ENCODE measurements around the gene TTC28.
"Not testable (repeated sequence)": the region's sequence is repeated elsewhere in the genome, so short reads cannot be mapped to it uniquely, and the experiment has no call there.

TTC28 gene

DNA sequence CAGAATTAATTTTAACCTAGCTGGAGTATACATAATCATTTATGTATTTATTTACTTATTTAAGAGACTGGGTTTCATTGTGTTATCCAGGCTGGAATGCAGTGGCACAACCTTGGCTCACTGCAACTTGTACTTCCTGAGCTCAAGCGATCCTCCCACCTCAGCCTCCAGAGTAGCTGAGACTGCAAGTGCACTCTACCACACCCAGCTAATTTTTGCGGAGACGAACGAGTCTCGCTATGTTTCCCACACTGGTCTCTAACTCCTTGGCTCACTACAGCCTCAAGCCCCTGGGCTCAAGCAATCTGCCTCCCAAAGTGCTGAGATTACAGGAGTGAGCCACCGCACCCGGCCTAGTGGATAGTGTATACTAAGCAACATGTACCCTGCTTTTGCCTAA, 1.5 kb downstream of the TTC28 start:
- not testable (repeated sequence) for DNase-seq (ENCODE audit: low read depth, low spot score)

DNA sequence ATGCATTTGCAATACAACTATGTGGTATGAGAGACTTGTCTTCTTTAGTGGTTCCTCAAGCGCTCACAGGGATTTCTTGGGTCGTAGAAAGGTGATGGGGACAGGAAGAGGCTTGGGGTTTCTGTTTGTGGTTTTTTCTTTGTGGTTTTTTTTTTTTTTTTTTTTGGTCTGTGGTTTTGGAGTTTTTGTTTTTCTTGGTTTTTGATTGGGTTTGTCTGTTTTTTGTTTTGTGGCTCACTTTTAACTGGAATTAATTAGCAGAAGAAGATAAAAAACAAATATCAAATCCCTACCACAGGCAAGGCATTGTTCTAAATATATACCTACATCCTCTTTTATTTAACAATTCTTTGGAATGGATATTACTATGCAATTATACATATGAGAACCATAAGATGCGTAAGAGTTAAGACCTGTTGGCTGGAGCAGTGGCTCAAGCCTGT, 5.5 kb downstream of the TTC28 start:
- DNase-seq (ENCODE audit: low read depth, low spot score): peak; percentile 32

DNA sequence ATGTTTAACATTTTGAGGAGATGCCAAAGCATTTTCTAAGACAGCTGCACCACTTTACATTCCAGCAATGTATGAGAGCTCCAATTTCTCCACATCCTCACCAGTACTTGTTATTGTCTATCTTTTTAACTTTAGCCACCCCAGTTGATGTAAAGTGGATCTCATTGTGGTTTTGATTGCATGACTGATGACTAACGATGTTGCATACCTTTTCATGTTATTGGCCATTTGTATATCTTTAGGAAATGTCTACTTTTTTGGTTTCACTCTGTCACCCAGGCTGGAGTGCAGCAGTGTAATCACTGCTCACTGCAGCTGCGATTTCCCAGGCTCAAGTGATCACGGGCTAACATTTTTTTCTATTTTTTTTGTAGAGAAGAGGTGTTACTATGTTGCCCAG, 8.9 kb downstream of the TTC28 start:
- no peak for DNase-seq (ENCODE audit: low read depth, low spot score)

DNA sequence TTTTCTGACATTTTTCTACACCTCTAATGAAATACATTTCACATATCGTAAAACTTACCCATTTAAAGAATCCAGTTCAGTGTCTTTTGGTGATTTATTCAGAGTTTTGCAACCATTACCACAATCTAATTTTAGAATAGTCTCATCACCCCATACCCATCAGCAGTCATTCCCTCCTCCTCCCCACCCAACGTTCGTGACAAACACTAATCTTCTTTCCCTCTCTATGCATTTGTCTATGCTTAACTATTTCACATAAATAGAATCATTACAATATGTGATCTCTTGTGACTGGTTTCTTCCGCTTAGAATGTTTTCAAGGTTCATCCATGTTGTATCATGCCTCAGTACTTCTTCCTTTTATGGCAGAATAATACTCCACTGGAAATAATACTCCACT, 9.5 kb downstream of the TTC28 start:
- no peak for DNase-seq (ENCODE audit: low read depth, low spot score)

DNA sequence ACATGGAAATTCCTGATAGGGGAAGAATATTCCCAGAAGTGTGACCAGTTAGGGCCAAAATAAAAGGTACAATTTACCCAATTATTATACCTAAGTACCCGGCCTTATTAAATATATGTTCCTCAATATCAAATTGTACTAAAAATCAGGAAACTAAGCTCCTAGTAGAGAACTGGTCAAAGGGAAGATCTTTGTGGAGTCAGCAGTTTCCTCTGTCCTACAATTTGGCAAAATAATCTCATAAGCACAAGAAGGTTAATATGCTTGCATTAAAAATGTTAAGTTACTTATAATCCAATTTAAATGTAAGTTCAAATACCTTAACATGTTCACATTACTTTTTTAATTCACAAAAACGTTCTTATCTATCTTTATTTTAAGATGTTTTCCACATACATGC, 10.3 kb downstream of the TTC28 start:
- no peak for DNase-seq (ENCODE audit: low read depth, low spot score)

DNA sequence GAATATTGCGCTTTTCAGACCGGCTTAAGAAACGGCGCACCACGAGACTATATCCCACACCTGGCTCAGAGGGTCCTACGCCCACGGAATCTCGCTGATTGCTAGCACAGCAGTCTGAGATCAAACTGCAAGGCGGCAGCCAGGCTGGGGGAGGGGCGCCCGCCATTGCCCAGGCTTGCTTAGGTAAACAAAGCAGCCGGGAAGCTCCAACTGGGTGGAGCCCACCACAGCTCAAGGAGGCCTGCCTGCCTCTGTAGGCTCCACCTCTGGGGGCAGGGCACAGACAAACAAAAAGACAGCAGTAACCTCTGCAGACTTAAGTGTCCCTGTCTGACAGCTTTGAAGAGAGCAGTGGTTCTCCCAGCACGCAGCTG, 16.1 kb downstream of the TTC28 start:
- DNase-seq (ENCODE audit: low read depth, low spot score): not testable (repeated sequence)

DNA sequence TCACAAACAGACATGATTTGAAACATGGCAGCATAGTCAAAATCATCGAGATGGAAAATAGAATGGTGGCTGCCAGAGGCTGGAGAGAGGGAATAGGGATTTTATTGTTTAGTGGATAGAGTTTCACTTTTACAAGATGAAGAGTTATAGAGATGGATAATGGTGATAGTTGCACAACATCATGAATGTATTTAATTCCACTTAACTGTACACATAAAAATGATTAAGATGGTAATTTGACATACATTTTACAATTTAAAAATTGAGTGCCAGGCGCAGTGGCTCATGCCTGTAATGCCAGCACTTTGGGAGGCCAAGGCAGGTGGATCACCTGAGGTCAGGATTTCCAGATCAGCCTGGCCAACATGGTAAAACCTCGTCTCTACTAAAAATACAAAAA, 21.2 kb downstream of the TTC28 start:
- no peak for DNase-seq (ENCODE audit: low read depth, low spot score)

DNA sequence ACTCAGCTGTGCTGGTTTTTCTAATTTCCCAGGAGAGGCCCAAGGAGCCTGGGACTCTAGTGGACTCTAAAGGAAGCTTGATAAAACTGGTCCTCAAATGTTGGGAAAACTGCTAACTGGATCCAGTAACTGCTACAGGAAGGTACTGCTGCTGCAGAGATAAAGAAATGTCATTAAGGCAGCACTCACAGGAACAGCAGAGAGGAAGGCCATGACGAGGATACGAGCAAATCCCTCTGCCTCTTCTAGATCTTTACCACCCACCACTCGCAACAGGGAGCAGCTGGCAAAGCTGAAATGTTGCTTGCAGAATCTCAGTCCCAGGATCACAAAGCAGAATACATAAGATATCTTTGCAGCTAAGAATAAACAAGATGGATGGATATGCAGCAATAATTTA, 23.5 kb downstream of the TTC28 start:
- no peak for DNase-seq (ENCODE audit: low read depth, low spot score)

DNA sequence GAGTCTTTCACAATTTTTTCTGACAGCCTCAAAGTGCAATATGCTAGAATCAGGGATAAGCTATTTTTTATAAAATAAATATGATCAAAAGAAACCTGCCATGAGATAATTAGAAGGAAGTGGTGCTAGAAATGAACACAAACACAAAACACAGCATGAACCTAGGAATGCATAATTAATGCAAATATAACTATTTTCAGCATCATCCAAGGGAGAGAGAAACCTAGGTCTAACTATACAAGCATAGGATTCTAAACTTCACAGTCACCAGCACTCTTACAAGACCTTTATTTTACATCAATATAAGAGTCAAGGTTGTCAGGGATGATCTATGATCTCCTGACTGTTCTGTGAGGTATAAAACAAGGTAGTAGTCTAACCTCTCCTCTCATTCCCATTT, 29.2 kb downstream of the TTC28 start:
- DNase-seq (ENCODE audit: low read depth, low spot score): no peak

DNA sequence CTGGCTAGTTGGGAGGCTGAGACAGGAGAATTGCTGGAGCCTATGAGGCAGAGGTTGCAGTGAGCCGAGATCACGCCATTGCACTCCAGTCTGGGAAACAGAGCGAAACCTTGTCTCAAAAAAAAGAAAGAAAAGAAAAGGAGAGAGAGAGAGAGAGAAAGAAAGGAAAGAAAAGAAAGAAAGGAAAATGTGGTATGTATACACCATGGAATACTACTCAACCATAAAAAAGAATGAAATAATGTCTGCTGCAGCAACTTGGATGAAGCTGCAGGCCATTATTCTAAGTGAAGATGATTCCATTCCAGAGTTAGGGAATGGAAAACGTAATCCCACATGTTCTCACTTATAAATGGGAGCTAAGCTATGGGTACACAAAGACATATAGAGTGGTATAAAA, 30.8 kb downstream of the TTC28 start:
- DNase-seq (ENCODE audit: low read depth, low spot score): no peak

DNA sequence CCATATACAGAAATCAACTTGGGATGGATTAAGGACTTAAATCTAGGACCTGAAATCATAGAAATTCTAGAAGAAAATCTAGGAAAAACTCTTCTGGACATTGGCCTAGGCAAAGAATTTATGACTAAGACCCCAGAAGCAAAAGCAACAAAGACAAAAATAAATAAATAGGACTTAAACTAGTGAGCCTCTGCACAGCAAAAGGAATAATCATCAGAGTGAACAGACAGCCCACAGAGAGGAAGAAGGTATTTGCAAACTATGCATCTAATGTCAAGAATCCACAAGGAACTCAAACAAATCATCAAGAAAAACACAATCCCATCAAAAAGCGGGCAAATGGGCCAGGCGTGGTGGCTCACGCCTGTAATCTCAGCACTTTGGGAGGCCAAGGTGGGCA, 32.4 kb downstream of the TTC28 start:
- DNase-seq (ENCODE audit: low read depth, low spot score): no peak

DNA sequence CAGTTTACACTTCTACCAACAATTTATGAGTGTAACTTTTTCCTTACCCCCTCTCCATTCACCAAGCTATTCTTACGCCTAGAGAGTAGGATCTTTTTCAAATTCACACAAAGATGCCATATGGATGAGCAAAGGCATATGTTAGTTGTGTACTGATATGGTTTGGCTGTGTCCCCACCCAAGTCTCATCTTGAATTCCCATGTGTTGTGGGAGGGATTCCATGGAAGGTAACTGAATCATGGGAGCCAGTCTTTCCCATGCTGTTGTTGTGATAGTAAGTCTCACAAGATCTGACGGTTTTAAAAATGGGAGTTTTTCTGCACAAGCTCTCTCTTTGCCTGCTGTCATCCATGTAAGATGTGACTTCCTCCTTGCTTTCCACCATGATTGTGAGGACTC, 40.3 kb downstream of the TTC28 start:
- DNase-seq (ENCODE audit: low read depth, low spot score): no peak

DNA sequence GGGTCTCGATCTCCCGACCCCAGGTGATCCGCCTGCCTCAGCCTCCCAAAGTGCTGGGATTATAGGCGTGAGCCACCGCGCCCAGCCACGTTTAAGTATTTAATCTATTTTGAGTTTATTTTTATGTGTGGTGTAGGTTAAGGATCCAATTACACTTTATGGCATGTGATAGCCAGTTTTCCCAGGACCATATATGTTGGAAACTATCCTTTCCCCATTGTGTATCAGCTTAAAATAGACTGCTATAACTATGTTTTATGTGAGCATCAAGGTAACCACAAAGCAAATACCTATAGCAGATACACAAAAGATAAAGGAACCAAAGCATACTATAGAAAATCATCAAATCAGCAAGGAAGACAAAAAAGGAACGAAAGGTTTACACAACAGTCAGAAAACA, 42.4 kb downstream of the TTC28 start:
- DNase-seq (ENCODE audit: low read depth, low spot score): no peak

DNA sequence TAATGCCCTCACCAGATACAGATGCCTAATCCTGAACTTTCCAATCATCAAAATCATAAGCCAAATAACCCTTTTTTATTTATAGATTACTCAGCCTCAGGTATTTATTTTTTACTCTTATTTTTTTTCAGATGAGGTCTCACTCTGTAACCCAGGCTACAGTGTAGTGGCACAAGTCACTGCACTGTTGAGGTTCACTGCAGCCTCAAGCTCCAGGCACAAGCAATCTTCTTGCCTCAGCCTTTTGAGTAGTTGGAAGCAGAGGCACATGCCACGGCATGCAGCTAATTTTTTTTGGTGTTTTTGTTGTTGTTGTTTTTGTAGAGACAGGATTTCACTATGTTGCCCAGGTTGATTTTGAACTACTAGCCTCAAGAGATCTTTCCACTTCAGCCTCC, 49.5 kb downstream of the TTC28 start:
- DNase-seq (ENCODE audit: low read depth, low spot score): no peak

DNA sequence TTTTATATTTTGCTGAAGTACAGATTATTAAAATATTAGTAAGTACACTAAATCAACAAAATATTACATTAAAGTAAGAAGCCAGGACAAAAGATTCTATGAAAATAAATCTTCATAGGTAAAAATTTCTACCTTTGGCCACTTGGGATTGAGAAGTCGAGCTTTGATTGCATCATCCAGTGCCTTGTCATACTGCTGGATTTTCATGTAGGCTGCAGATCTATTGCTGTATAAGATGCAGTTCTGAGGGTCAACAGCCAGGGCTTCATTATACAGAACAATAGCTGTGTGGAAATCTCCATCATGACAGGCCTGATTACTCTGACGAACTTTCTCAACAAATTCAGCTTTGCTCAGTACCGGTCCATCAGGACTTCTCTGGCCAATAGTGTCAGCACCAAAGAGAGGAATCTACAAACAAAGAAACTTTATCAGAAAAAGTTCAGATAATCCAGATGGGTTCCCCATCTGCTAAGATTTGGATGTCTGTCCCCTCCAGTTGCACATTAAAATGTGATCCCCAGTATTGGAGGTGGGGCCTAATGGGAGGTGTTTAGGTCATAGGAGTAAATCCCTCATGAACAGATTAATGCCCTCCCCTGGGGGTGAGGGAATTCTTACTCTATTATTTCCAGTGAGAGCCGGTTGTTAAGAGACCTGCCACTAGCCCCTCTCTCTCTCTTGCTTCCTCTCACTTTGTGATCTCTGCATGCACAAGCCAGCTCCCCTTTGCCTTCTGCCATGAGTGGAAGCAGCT, 50.0 kb downstream of the TTC28 start:
- DNase-seq (ENCODE audit: low read depth, low spot score): no peak

DNA sequence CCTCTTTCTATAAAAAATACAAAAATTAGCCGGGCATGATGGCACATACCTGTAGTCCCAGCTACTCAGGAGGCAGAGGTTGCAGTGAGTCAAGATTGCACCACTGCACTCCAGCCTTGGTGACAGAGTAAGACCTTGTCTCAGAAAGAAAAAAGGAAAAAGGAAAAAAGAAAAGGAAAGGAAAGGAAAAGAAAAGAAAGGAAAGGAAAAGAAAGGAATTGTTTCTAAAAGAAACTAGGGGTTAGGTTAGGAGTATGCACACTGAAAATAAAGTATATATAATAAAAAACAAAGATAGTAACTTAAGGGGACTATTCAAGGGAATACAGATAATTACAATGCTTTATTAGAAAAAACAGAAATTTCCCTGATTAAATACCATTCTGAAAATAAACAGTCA, 50.9 kb downstream of the TTC28 start:
- DNase-seq (ENCODE audit: low read depth, low spot score): no peak

DNA sequence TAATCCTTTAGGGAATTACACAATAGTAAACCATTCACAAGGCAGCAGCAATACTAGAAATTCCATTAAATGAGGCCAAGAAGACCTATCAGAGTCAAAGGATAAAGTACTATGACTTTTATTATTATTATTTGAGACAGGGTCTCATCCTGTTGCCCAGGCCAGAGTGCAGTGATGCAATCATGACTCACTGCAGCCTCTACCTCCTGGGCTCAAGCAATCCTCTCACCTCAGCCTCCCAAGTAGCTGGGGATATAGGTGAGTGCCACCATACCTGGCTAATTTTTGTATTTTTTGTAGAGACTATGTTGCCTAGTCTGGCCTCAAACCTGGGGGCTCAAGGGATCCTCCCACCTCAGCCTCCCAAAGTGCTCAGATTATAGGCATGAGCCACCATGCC, 51.8 kb downstream of the TTC28 start:
- DNase-seq (ENCODE audit: low read depth, low spot score): no peak

DNA sequence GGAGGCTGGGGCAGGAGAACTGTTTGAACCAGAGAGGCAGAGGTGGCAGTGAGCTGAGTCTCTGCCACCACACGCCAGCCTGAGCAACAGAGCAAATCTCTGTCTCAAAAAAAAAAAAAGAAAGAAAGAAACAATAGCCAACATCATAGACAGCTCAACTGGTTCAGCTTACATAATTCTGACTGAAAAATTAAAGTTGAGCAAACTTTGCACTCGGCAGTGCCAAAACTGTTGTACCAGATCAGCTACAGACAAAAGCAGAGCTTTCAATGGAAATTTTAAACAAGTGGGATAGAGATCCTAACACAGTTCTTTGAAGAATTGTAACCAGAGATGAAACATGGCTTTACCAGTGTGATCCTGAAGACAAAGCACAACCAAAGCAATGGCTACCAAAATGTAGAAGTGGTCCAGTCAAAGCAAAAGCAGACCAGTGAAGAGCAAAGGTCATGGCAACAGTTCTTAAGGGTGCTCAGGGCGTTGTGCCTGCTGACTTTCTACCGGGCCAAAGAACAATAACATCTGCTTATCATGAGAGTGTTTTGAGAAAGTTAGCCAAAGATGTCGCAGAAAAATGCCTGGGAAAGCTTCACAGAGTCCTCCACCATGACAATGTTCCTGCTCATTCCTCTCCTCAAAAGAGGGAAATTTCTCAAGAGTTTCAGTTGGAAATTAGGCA, 59.3 kb downstream of the TTC28 start:
- DNase-seq (ENCODE audit: low read depth, low spot score): no peak

DNA sequence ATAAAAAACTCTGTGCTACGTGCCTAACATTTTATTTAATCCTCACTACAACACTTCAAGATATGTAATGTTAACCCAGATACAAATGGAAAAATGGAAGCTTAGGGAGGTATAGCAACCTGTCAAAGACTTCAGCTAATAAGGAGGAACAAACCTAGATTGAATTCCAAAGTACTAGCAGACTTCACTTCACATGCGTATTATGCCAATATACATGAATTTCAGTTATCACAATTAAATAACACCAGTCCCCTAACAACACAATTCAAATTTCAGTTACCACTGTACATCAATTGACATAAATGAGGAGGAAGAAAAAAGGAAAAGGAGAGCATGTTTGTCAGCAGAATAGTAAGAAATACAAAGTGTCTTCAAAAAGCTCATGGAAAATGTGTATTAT, 60.4 kb downstream of the TTC28 start:
- DNase-seq (ENCODE audit: low read depth, low spot score): no peak

DNA sequence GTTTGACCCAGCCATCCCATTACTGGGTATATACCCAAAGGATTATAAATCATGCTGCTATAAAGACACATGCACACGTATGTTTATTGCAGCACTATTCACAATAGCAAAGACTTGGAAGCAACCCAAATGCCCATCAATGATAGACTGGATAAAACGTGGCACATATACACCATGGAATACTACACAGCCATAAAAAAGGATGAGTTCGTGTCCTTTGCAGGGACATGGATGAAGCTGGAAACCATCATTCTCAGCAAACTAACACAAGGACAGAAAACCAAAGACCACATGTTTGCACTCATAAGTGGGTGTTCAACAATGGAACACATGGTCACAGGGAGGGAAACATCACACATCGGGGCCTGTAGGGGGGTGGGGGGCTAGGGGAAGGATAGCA, 64.2 kb downstream of the TTC28 start:
- DNase-seq (ENCODE audit: low read depth, low spot score): not testable (repeated sequence)

DNA sequence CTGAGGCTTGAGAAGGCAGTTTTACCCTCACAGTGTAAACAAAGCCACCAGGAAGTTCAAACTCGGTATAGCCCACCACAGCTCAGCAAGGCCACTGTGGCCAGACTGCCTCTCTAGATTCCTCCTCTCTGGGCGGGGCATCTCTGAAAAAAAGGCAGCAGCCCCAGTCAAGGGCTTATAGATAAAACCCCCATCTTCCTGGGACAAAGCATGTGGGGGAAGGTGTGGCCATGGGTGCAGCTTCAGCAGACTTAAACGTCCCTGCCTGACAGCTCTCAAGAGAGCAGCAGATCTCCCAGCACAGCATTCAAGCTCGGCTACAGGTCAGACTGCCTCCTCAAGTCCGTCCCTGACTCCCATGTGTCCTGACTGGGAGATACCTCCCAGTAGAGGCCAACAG, 69.7 kb downstream of the TTC28 start:
- no peak for DNase-seq (ENCODE audit: low read depth, low spot score)

DNA sequence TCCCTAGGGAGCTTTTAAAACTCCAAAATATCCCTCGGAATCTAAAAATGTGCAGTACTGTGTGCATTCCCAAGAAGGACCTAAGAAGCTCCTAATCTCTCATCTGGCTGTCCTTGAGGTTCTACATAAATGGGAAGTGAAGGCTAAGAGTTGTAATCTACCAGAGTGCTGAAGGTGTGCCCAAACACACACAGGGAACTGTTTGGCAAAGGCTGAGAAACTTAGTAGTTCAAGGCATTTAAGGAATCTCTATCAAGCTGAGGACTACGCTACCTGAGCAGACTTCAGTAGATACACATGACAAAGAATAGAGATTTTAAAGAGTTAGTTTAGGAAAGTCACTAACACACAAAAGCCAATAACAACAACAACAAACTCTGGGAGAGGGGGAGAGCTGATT, 71.1 kb downstream of the TTC28 start:
- no peak for DNase-seq (ENCODE audit: low read depth, low spot score)

DNA sequence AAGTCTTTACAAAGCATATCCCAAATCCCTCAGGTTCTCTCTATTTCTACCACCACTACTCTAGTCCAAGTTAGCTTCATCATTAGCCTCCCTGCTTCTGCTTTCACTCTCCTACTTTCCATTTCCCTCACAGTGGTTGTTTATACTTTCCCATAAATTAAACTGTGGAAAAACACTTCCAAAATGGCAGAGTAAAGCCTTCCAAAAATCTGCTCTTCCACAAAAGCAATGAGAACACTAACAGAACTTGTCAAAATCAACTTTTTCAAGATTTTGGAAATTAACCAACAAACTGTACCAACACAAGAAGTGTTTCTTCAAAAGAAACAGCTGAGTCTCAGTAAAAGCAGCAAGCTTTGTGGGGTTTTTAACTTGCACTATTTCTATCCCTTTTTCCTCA, 71.8 kb downstream of the TTC28 start:
- DNase-seq (ENCODE audit: low read depth, low spot score): no peak
